HG02588 (cell line): ENCODE measurements around the gene CHRD.
"Not testable (repeated sequence)": the region's sequence is repeated elsewhere in the genome, so short reads cannot be mapped to it uniquely, and the experiment has no call there.

Experiments
- ATAC-seq: cut with Tn5 transposase; IDR thresholded peaks from one replicate; pipeline ENCODE4 v1.9.1; 2021; ENCODE audit warnings: mild to moderate bottlenecking, moderate library complexity; ENCODE audit not compliant: unreplicated experiment

The CHRD gene

GRCh38 chr3:184409946-184410500 lies 30.2 kb downstream of the CHRD start:
- no peak for ATAC-seq

- no peak for ATAC-seq
Measured at GRCh38 chr3:184414418-184415202, 34.8 kb downstream of the CHRD start.

GRCh38 chr3:184415203-184415490 lies 35.3 kb downstream of the CHRD start:
- ATAC-seq: no peak

GRCh38 chr3:184417619-184418327 lies 37.9 kb downstream of the CHRD start:
- peak; percentile 89 for ATAC-seq

- no peak for ATAC-seq
Measured at GRCh38 chr3:184419171-184419570, 39.3 kb downstream of the CHRD start.

GRCh38 chr3:184423561-184423960 lies 43.7 kb downstream of the CHRD start:
- no peak for ATAC-seq

- no peak for ATAC-seq
Measured at GRCh38 chr3:184426691-184427141, 46.9 kb downstream of the CHRD start.

GRCh38 chr3:184428561-184429175 lies 48.8 kb downstream of the CHRD start:
- ATAC-seq: no peak

- ATAC-seq: no peak
Measured at GRCh38 chr3:184429786-184430185, 49.9 kb downstream of the CHRD start.

- no peak for ATAC-seq
Measured at GRCh38 chr3:184430940-184431339, 51.1 kb downstream of the CHRD start.

GRCh38 chr3:184433178-184433577 lies 53.3 kb downstream of the CHRD start:
- ATAC-seq: not testable (repeated sequence)

GRCh38 chr3:184439096-184439495 lies 59.2 kb downstream of the CHRD start:
- ATAC-seq: no peak
